IMR-90 (cell line): ENCODE measurements around the gene ABTB2.

Source experiments
- CEBPB ChIP-seq: IDR thresholded peaks from 2 replicates; pipeline ENCODE4 v1.6.1; 2012; ENCODE audit warnings: low read depth, low read length, improper control_type of control experiment
- MAFK ChIP-seq: IDR thresholded peaks from 2 replicates; pipeline ENCODE4 v1.6.1; 2012; ENCODE audit warnings: low read depth, low read length, improper control_type of control experiment
- MAZ ChIP-seq: IDR thresholded peaks from 2 replicates; pipeline ENCODE4 v1.6.1; 2012; ENCODE audit warnings: low read depth, mild to moderate bottlenecking, low read length, improper control_type of control experiment, moderate library complexity, borderline replicate concordance
- MXI1 ChIP-seq: IDR thresholded peaks from 2 replicates; pipeline ENCODE4 v1.6.1; 2012; ENCODE audit warnings: low read depth, mild to moderate bottlenecking, low read length, moderate library complexity, borderline replicate concordance
- POLR2A ChIP-seq: IDR thresholded peaks from 2 replicates; pipeline ENCODE4 v1.6.1; 2012; ENCODE audit warnings: mild to moderate bottlenecking, low read depth, low read length
- RAD21 ChIP-seq: IDR thresholded peaks from 2 replicates; pipeline ENCODE4 v1.6.1; 2012; ENCODE audit warnings: low read length, improper control_type of control experiment
- RCOR1 ChIP-seq: IDR thresholded peaks from 2 replicates; pipeline ENCODE4 v1.6.1; 2012; ENCODE audit warnings: mild to moderate bottlenecking, low read length, improper control_type of control experiment; ENCODE audit not compliant: insufficient replicate concordance
- RFX5 ChIP-seq: IDR thresholded peaks from 2 replicates; pipeline ENCODE4 v1.8.0; 2012; ENCODE audit warnings: low read depth, mild to moderate bottlenecking, low read length, moderate library complexity
- TF ChIP-seq, protein P1 (sequence below): conservative IDR thresholded peaks from 2 replicates; pipeline ENCODE4 v1.5.1; 2012; ENCODE audit warnings: mild to moderate bottlenecking, low read depth, low read length, improper control_type of control experiment
- TF ChIP-seq, protein P2 (sequence below): fragments of 150-350 bp; IDR thresholded peaks from 2 replicates; pipeline ENCODE4 v1.6.1; 2017; ENCODE audit warnings: mild to moderate bottlenecking, antibody characterized with exemption, low read length, low read depth

DNA sequence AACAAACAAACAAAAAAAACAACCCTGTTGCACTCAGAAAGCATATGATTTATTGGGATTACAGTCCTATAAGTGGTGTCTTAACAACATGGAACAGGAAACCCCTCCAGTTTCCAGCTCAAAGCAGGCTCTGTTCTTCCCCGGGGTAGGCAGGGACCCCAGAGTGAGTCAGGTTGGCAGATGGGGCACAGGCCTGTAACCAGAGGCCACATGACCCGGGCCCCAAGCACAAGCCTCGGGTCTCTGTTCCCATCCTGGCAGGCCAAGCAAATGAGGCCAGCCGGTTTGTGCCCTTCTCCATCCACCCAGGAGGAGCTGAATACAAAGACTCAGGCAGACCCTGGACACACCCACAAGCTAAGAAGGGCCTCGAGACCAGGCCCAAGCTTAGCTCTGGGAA is 176.6 kb downstream of the ABTB2 start:
- TF ChIP-seq RAD21 = no peak
- TF ChIP-seq, protein P1, sequence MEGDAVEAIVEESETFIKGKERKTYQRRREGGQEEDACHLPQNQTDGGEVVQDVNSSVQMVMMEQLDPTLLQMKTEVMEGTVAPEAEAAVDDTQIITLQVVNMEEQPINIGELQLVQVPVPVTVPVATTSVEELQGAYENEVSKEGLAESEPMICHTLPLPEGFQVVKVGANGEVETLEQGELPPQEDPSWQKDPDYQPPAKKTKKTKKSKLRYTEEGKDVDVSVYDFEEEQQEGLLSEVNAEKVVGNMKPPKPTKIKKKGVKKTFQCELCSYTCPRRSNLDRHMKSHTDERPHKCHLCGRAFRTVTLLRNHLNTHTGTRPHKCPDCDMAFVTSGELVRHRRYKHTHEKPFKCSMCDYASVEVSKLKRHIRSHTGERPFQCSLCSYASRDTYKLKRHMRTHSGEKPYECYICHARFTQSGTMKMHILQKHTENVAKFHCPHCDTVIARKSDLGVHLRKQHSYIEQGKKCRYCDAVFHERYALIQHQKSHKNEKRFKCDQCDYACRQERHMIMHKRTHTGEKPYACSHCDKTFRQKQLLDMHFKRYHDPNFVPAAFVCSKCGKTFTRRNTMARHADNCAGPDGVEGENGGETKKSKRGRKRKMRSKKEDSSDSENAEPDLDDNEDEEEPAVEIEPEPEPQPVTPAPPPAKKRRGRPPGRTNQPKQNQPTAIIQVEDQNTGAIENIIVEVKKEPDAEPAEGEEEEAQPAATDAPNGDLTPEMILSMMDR = no peak
- TF ChIP-seq MAZ = no peak
- TF ChIP-seq RFX5 = no peak
- TF ChIP-seq RCOR1 = no peak
- TF ChIP-seq POLR2A = no peak
- no peak for TF ChIP-seq MAFK
- no peak for TF ChIP-seq CEBPB
- no peak for TF ChIP-seq MXI1
- TF ChIP-seq, protein P2, sequence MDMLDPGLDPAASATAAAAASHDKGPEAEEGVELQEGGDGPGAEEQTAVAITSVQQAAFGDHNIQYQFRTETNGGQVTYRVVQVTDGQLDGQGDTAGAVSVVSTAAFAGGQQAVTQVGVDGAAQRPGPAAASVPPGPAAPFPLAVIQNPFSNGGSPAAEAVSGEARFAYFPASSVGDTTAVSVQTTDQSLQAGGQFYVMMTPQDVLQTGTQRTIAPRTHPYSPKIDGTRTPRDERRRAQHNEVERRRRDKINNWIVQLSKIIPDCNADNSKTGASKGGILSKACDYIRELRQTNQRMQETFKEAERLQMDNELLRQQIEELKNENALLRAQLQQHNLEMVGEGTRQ = no peak
